KG1 (cell line): ENCODE data around the gene BBOX1.
A peak's percentile ranks its signal among the peaks of the same experiment; 100 is the strongest.
"Not testable (repeated sequence)": the region's sequence is repeated elsewhere in the genome, so short reads cannot be mapped to it uniquely, and the experiment has no call there.

Source experiments
- DNase-seq: peaks from one replicate; lab custom pipeline; 2025; lab: John Stamatoyannopoulos, UW

BBOX1 gene

DNA sequence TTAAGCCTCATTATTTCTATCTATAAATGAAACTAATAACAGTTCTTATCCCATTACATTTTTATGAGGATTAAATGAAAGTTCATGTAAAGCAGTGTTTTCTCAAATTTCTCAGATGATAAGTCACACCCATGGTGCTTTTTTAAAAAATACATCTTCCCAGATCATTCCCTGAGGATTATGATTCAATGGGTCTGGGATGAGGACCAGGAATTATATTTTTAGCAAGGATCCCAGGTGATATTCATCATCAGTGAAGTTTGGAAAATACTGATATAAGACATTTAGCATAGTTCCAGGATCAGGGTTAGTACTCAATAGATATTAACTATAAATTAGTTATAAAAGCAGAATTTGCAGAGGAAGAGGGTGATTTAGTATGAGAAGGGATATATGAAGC is 89.1 kb downstream of the BBOX1 start:
- DNase-seq, result no peak

DNA sequence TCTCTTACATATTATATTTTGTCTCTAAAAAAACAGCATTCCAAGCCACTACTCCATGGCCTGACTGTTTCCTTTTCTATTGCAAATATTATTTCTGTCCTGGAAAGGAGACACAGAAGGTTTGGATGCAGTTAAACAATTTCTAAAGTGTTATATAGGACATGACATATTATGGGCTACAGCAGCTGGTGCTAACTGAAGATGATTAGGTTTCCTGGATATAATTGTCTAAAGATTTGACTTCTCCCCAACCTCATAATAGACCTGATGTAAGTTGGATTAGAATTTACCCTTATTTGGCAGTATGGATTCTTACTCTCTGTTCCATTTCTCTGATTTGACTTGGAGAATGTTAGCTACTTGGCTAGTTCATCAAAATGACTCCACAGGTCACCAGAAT is 90.2 kb downstream of the BBOX1 start:
- no peak for DNase-seq

DNA sequence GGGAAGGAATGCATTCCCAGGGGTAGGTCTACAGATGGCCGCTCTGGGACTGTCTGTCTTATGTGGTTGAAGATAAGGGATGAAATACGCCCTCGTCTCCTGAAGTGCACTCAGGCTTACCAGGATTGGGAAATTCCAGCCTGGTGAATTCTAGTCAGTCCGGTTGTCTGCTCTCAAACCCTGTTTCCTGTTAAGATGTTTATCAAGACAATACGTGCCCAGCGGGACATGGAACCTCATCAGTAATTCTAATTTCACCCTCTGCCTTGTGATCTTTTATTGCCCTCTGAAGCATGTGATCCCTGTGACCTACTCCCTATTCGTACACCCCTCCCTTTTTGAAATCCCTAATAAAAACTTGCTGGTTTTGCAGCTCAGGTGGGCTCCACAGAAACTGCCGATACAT is 95.3 kb downstream of the BBOX1 start:
- DNase-seq, result not testable (repeated sequence)

DNA sequence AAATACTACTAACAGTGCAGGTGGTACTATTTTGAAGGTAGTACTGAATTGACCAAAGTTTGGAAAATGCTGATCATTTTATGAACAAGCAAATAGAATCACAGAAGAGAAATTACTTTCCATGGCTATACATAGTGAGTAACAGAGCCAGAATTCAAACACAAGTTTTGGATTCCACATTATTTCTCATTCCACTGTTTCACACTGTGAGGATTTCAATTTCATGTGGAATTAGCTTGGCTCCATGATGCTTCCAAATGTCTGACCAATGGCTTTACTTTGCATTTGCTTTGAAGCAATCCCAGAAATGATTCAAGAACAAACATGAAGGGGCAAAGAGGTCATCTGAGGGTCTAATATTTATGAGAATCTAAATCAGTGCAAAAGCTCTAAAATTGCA is 98.1 kb downstream of the BBOX1 start:
- DNase-seq, result no peak

DNA sequence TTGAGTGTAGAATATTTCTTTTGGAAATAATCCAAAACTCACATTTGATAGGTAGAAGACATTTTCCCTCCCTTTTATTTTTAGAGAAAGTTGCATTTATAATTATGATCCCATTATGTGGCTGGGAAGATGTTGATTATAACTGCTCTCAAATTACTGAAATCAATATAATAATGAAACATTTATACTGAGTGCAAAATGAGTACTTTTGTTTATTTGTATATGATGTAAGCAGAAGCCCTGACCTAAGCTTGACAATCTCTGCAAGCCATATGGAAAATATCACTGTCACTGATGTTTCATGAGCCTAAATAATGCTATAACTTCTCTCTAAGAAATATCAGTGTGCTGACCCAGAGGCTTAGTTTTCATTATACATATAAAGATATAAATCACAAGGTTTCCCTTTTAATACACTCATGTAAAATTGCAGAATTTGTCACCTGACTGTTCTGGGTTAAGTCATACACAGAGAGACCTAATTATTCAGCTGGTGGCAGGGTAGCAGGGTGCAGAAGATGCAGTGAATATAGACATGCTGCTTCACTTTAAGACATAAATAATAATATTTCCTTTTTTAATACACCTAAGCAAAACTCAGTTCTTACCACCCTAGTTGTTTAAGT is 99.2 kb downstream of the BBOX1 start:
- DNase-seq, result no peak

DNA sequence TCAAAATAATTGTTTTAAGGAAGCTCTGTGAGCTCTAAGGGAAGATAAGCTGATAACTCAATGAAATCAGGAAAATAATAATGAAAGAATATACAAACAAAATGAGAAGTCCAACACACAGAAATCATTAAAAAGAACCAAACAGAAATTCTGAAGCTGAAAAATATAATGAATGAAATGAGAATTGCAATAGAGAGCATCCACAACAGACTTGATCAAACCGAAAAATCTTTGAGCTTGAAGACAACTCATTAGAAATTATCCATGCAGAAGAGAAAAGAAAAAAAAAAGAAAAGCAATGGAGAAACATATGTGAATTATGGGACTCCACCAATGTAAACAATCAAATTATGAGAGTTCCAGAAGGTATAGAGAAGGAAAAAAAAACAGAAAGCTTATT is 101.0 kb downstream of the BBOX1 start:
- no peak for DNase-seq

DNA sequence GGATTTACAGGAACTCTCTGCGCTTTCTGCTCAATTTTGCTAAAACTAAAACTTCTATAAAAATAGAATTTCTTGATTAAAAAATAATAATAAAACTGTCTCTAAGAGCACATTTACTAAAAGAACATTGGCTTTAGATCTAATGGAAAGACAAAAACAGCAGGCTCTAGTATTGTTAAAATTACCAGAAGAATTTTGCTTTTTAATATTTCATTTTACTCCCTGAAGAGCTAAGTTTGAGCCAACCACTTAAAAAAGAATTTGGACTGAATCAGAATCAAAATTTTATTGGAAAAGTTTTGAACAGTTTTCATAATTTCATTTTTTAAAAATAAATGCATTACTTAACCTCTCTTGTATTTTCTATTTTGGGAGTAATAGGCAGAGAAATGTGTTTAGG is 107.3 kb downstream of the BBOX1 start:
- DNase-seq, result no peak

DNA sequence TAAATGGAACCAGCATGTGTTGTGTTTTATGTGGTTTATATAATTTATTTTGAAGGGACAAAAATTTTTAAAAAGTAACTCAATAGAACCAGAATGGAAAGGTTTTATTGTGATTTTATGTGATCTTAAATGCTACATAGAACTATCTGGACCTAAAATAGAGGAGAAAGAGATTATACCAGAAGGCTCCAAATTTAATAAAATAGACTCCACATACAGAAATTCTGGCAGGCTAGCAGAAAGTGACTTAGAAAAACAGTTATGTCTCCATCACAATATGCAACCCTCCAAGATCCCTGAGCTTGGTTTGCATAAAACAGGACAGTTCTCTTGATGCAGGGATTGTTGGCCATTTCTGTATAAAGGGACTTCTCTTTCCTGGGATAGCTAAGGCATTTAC is 107.9 kb downstream of the BBOX1 start:
- DNase-seq, result no peak

DNA sequence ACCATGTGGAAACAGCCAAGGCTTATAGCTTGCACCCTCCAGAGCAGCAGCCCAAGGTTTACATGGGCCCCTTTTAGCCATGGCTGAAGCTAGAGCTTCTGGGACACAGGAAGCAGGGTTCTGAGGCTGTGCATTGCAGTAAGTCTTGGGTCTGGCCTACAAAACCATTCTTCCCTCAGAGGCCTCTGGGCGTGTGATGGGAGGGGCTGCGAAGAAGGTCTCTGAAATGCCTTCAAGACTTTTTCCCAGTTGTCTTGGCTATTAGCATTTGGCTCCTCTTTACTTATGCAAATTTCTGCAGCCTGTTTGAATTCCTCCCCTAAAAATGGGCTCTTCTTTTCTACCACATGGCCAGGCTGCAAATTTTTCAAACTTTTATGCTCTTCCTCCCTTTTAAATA is 109.5 kb downstream of the BBOX1 start:
- no peak for DNase-seq

DNA sequence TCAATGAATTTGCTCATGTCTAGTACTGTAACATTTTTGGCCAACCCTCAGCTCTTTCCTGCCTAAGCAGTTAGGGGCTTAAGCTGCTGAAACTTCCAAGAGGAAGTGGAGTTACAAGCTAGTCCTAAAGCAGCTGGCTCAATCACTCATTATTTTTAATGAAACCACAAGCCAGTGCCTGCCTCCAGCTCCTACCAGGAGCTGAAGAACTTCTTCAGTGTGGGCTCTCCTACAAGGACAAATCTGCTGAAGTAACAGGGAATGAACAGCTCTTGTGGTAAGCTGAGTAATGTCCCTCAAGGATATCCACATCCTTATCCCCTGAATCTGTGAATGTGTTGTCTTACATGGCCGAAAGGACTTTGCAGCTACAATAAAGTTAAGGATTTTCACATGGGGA is 112.5 kb downstream of the BBOX1 start:
- DNase-seq, result no peak

DNA sequence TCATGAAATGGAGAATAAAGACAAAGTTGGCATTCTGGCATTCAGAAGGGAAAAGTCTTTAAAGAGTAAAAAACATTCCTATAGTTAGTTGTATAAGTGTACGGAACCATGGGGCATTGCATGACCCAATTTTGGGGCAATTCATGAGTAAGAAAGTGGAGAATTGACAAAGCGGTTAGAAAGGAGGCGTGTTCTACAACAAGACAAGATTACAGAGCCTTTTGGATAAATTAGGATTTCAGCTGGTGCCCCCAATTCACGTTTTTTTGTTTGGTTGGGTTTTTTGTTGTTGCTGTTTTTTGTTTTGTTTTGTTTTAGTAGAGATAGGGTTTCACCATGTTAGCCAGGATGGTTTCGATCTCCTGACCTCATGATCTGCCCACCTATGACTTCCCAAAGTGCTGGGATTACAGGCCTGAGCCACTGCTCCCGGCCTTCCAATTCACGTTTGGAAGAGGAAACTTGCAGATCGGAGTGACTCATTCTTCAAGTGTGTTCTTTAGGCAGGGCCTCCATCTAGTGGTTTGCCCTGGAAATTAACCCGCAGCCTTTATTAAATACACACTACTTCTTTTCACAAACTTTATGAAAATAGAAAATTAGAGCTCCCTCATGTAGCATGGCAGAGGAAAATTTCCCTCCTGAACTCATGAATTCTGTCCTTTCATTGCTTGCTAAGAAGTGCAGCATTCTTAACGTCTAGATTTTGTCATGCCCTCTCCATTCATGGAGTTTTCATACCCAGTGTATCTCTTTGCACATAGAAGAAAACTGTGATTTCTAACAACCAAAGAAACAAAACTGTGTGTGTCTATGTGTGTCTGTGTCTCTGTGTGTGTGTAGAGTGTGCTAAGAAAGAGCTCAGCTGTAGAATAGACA is 118.1 kb downstream of the BBOX1 start:
- DNase-seq, result peak; percentile 5

DNA sequence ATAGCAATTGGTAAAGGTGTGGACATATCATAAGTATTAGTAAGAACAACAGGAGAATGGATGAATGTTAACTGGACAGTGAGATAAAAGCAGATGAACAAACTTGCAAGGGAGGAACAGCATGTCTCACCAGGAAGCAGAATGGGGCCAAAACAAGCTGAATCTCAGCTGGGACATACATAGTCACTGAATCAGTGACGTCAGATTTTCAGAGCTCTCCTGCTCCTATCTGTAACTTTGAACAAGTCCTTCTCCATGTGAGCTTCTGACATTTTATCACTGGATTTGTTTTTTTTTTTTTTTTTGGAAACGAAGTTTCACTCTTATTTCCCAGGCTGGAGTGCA is 118.7 kb downstream of the BBOX1 start:
- DNase-seq, result no peak

DNA sequence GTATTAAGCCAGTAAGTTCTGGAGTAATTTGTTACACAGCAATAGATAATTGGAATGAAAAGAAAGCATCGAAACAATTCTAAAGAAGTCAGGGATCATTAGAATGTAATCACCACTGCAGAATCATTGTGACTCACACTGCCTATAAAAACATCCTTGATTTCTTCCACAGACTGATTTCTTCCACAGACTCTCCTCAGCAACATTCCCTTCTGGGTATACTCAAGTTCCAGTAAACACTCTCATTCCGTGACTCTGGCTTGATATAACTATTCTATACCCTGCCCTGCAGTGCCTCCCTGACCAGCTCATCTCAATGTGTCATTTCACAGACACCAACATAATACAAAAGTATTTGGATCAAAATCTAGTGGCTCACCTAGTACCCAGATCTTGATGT is 120.5 kb downstream of the BBOX1 start:
- no peak for DNase-seq

DNA sequence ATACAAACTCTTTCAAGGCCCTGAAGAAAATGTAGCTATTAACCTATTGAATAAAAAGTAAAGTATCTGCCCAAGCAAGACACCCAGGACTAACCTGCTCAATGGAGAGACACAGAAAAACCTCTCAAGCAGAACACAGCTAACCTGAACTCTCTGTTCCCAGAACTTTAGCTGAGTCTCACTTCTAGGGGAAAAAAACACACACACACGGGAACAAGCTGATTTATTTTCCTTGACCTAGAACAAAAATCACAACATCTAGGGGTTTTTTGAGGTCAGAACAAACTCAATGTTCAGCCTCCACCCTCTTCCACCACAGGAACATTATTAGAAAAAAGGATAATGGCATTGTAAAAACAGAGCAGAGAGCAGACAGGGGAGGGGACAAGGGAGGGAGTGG is 121.6 kb downstream of the BBOX1 start:
- DNase-seq, result no peak

DNA sequence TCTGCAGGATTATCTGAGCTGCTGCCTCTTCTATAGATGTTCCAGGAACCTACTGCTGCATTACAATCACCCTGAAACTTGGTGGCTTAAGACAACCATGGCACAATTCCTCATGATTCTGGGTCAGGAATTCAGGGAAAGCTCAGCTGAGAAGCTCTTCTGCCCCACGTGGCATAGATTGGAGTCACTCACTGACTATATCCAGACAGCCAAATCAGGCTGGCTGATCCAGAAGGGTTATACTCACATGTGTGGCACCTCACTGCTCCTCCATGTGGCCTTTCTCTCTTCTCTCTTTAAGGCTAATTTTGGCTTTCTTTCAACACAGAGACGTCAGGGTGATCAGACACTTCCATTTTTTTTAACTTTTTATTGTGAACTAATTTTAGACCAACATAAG is 125.5 kb downstream of the BBOX1 start:
- DNase-seq, result no peak

DNA sequence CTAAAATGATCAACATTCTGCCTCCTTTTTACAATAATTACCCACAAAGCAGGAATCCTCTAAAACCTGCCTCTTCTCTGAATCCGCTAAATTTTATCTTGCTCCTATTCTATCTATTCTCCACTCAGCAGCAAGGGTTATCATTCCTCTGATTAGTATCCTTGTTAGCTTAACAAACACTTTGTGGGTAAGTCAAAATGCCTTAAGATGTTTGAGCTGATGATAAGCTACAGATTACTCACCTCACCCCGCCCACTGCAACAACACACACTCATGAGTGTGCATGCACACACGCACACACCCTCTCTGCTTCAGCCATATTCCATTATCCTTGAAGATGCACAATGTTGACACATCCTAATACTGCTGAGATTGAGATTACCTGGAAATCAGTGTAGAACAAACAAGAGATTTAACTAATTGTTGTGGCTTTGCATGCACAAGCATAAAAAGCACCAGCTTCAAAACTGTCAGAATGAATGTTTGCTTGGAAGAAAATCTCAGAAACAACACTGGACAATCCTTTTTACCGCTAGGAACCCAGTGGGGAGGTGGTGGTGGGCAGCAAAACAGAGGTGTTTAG is 130.9 kb downstream of the BBOX1 start:
- no peak for DNase-seq

DNA sequence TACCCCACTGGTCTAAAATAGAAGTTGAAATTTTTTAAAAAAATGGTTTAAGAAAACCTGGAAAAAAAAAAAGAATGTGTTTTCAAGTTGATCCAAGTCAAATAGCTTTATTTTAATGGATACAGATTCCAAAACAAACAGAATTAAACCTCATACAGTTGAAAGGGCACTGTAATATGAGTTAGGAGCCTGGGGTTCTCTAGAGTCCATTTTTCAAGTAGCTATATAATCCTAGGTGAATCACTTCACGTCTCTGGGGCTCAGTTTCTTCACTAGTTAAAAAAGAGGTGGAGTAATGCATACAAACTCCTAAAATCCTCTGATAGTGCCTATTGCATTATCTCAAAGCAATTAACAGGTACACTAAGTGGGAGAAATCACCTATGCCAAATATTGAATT is 132.9 kb downstream of the BBOX1 start:
- no peak for DNase-seq

DNA sequence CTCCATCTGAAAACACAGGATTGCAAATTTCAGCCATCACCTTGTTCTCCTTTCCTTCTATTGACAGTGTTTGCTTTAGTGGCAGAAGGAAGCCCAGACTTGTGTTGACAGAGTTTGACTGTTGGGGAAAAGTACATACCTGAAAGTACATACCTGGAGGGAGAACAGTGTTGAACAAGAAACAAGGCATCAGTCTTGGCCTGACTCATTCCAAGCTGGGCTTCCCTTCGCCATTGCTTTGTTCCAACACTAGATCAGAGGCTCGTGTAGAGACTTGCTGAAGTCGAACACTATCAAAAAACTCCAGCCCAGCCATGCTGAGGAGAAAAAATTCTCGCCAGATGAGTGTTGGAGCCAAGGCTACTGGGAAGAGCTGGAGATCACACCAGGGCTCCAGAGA is 133.4 kb downstream of the BBOX1 start:
- no peak for DNase-seq

DNA sequence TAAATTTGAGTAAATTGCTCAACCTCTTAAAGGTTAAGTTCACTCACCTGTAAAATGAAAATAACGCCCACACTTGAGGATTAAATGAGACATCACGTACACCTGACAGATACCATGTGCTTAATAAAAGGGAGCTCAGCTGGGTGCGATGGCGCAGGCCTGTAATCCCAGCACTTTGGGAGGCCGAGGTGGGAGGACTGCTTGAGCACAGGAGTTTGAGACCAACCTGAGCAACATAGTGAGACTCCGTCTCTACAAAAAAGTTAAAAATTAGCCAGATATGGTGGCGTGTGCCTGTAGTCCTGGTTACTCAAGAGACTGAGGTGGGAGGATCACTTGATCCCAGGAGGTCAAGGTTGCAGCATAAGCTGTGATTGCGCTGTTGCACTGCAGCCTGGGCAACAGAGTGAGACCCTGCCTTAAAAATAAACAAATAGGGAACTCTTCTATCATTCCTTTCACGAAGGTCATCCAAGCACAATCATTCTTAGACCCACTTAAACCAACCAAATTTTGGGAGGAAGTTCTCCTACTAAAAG is 134.1 kb downstream of the BBOX1 start:
- no peak for DNase-seq

DNA sequence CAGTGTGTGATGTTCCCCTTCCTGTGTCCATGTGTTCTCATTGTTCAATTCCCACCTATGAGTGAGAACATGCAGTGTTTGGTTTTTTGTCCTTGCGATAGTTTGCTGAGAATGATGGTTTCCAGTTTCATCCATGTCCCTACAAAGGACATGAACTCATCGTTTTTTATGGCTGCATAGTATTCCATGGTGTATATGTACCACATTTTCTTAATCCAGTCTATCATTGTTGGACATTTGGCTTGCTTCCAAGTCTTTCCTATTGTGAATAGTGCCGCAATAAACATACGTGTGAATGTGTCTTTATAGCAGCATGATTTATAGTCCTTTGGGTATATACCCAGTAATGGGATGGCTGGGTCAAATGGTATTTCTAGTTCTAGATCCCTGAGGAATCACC is 134.9 kb downstream of the BBOX1 start:
- not testable (repeated sequence) for DNase-seq
